Right renal pelvis (tissue), 4 donors: ENCODE data around the gene DHX29. TPM values are rescaled to one million over a fixed set of nuclear protein-coding genes. Genes with fewer than 3 reads are reported as not detected.
"Not testable (repeated sequence)": the region's sequence is repeated elsewhere in the genome, so short reads cannot be mapped to it uniquely, and the experiment has no call there.

Experiments used
- DNase-seq, 4 donors: peaks; one replicate each; pipeline ENCODE4 v3.0.0-alpha.2; 2013; ENCODE audit warnings: low read depth in 4 of 4, low spot score in 3 of 4, missing footprints in 1 of 4
- polyA plus RNA-seq, 4 donors: library from polyadenylated mRNA; unstranded; fragments of 120-200 nt; gene quantifications; one replicate each; pipeline ENCODE4 v1.2.1, GENCODE V29; 2013; ENCODE audit not compliant: insufficient read length in 4 of 4

DHX29 gene
- polyA plus RNA-seq, 4 donors, result 38.9 to 49.1 (median 47.3) TPM

DNA sequence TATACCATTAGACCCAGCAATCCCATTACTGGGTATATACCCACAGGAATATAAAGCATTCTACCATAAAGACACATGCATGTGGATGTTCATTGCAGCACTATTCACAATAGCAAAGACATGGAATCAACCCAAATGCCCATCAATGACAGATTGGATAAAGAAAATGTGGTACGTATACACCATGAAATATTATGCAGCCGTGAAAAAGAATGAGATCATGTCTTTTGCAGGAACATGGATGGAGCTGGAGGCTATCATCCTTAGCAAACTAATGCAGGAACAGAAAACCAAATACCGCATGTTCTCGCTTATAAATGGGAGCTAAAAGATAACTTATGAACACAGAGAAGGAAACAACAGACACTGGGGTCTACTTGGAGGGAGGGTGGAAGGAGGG, 10.7 kb upstream of the DHX29 start:
- not testable (repeated sequence) for DNase-seq

DNA sequence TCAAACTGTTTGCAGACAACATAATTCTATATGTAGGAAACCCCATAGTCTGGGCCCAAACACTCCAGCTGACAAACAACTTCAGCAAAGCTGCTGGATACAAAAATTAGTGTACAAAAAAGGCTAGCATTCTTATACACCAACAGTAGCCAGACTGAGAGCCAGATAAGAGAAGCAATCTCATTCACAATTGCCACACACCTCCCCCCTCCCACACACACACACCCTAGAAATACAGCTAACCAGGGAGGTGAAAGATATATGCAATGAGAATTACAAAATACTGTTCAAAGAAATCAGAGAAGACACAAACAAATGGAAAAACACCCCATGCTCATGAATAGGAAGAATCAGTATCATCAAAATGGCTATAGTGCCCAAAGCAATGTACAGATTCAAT, 9.3 kb upstream of the DHX29 start:
- no peak for DNase-seq

DNA sequence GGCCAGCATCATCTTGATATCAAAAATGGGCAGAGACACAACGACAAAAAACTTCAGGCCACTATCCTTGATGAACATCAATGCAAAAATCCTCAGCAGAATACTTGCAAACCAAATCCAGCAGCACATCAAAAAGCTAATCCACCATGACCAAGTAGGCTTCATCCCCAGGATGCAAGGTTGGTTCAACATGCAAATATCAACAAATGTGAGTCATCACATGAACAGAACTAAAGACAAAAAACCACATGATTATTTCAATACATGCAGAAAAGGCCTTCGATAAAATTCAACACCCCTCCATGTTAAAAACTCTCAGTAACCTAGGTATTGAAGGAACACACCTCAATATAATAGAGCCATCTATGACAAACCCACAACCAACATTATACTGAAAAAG, 8.8 kb upstream of the DHX29 start:
- DNase-seq, result no peak

DNA sequence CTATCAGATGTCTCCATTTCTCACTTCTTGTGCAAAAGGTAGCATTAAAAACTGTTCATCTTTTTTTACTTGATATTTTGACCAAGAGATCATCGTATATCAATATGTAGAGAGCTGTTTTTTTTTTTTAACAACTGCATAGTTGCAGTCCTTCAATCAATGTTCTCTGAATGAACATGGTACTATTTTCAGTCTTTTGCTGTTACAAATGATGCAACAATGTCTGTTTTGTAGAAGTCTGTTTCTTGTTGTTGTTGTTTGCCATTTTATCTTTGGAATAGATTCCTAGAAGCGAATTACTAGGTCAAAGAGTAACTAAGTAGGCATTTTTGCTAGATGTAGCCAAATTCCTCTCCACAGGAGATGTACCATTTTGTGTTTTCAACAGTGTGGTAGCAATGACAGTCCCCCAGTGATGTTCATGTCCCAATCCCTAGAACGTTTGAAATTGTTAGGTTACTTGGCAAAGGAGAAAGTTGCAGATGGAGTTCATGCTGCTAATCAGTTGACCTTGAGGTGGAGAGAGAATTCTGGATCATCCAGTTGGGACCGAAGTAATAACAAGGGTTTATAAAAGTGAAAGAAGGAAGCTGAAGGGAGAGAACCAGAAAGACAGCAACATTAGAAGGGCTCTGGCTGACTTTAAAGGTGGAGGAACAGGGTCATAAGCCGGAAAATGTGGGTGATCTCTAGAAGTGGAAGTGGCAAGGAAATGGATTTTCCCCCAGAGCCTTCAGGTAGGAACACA, 6.5 kb upstream of the DHX29 start:
- DNase-seq, result no peak

DNA sequence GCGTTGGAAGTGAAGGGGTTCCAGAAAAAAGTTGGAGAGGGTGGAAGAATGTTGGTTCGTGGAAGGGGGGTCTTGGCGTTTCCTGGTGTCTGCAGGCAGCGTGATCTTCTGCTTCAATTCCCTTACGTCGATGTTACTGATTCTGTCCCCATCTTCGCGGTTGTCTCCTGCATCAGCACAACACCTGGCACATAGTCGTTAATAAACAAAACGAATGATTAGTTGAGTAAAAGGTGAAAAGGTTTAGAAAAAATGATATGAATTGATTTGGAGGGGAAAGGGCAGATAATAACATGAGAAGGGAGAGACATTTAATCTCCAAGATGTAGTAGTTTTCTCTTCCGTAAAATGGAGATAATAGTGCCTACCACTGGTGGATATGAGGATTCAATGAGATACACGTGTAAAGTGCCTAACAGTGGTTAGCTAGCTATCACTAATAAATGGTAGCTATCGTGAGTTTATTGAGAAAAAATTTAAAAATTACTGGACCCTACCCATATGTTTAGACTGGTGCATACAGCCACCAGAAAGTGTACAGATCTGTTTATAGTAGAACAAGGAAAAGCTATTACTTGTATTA, 851 bp upstream of the DHX29 start:
- no peak for DNase-seq

DNA sequence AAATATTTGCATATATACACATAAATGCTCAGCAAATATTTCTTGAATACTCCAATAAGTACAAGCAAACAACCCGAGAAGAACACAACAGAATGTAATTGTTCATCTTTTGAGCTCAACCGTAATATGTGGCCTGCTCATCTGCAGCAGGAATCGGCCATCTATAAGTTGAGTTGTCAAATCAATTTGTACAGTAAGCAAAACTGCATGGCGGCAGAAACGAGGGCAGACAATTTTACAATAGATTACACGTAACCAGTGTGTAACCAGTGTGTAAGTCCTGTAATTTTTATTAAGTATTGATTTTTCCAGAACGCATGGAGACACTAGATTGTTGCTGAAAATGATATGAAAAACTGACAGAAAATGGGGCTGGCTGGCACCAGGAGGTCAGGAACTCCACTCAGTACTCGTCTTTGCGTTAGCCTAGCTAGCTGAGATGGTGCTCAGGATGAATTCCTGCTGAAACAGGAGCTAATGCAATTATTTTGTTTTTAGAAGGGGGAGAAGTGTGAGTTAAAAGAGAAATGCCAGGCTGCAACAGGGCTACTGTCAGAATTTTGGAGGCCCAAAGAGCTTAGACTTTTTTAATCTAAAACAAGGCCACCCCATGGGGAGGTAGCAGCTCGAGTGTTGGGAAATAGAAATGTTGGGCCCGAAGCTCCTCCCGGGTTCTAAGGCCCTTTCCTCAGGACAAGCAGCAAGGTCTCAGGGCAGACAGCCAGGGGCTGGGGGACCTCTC, 682 bp downstream of the DHX29 start:
- DNase-seq, result peak in 1 of 4 donors; percentile 21

DNA sequence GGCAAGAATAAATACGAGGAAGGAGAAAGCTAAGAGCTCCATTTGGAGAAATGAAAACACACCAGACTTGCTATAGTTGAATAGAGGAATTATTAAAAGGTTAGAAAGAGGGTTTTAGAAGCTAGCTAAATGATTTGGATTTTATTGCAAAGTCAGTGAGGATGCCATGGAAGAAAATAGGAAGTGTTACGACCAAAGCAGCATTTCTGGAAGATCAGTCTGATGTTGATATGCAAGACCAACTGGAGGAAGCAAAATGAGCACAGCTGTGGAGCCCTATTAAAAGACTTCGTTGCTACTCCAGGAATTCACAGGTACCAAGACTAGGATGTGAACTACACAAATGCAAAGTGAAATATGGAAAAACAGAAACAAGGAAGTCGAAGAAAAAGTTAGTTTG, 2.1 kb downstream of the DHX29 start:
- no peak for DNase-seq

DNA sequence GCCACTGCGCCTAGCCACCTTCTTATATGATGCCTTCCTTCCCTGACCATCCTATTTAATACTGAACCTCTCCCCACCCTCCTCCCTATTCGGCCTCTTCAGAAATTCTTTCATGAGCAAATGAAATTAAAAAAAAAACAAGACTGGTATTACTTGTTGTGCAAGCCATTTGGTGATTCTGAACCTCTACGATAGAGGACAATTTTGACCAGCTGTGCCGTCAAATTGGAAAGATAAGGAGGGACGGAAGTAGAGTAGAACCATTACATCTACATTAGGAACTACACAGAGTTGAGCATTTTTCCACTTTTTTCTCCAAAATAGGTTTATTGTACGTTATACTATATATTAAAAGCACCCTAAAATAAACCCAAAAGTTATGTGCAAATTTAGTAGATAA, 2.9 kb downstream of the DHX29 start:
- no peak for DNase-seq

DNA sequence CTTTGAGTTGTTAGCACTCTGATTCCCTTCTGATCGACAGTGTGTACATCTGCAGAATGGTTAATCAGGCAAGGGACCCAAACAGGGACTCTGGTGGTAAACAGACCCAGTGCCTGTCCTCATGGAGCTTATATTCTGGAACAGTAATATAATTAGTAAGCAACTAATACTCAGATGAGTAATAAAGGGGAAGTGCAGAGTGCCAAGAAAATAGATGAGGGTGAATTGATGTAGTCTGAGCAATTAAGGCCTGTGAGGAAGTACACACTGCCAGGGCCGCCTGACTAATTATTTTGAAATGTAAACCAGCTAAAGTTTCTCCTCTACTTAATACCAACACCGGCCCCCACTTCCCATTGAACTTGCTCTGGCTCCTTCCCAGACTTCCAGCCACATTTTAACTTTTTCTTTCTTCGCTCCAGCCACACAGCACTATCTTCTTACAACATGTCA, 4.2 kb downstream of the DHX29 start:
- DNase-seq, result no peak

DNA sequence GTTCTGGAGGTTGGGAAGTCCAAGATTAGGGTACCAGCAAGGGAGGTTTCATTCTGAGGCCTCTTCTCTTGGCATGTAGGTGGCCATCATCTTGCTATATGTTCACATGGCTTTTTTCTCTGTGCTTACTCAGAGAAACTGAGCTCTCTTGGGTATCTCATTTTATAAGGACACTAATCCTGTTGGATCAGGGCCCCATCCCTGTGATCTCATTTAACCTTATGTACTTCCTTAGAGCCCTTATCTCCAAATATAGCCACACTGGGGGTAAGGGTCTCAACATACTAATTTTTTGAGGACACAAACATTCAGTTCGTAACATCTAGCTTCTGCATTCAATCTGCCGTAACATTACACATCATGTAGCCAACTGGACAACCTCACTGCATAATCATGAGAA, 6.6 kb downstream of the DHX29 start:
- DNase-seq, result no peak

DNA sequence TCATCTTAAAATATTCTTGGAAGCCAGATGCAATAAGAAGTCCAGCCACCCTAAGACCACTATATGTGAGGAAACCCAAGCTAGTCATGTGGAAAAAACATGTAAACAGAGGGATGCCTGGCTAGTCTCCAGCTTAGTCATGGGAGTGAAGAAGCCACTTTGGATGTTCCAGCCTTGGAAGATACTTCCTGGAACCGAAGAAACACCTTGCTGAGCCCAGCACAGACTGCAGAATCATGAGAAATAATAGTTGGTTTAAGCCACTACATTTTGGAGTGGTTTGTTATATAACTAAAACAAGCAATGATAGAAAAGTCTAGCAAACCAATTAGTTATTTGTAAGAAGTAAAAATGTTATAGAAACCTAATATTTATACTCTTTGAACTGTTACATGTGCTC, 12.6 kb downstream of the DHX29 start:
- DNase-seq, result no peak

DNA sequence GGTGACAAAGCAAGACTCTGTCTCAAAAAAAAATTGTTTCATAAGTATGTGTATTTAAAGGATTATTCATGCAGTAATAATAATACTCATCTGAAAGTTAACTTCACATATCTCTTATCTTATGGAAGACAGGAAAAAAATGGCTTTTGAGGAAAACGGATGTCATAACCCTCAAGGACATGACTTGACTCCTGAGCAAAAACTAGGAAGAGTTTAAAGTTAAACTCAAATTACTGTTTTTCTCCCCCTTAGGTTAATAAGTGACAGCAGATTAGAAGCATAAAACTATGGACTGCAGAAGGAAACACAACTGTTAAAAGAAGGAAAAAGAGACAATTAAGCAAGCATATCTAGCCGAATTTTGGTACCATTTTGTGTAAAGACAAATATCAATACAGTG, 16.5 kb downstream of the DHX29 start:
- no peak for DNase-seq

DNA sequence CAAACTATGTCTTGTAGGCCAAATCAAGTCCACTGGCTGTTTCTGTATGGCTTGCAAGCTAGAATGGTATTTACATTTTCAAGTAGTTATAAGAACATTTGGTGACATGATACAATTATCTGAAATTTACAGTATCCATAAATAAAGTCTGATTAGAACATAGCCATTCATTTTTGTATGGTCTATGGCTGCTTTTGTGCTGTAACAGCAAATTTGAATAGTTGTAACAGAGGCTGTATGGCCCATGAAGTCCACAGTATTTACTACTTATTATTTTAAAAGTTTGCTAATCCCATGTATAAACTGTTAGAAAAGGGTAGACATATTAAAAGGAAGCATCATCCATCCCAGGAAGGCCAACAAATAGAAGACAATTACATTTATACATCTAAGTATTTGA, 17.7 kb downstream of the DHX29 start:
- DNase-seq, result no peak

DNA sequence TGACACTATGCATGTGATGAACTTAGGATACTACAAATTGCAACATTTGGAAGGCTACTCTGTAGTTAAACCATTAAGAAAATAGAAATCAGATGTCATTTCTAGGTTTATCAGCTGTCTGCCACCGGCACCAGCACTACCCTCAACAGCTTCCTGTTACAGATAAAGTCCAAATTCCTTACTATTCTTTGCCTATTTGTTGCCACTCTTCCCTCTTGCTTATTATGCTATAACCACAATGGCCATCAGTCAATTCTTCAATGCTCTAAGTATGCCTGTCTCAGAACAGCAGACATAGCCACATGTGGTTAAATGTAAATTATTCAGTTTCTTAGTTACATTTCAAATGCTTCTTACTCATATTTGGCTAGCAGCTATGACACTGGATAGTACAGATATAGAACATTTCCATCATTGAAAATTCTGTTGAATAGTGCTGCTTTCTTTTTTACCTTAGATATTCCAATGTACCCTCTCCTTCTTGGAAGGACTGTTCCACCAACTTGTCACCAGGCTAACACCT, 21.0 kb downstream of the DHX29 start:
- DNase-seq, result no peak

DNA sequence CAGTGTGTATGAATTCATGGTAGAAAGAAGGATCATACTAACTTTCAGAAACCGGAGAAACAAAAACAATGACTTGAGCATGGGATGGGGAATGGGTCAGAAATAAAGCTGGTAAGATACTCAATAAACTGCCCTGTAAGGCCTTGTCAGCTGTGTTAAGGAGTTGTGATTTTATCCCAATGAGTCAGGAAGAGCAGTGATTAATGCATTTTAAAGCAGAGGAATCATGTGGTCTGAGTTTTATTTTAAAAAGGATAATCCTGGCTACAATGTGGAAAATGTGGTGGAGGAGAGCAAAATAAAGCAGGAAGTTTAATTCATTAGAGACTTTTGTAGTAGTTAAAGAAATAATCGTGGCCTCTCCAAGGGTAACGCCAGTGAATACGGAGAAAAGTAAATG, 28.7 kb downstream of the DHX29 start:
- DNase-seq, result no peak

DNA sequence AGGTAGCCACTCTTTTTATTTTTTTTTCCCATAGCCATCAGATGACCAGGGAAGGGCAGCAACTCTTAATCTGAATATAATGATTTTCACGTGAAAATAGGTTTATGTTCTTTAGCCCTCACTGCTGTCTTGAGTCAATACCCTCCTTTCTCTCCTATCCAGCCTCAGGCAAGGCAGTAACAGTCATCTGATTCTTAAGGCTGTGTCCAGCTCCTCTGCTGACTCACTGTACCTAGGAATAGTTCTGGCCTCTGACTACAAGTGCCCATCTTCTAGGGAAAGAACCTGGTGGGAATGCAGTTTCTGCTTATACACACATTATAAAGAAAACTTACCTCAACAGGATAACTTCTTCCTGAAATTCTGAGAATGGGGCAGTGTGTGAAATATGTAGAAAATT, 30.7 kb downstream of the DHX29 start:
- no peak for DNase-seq

DNA sequence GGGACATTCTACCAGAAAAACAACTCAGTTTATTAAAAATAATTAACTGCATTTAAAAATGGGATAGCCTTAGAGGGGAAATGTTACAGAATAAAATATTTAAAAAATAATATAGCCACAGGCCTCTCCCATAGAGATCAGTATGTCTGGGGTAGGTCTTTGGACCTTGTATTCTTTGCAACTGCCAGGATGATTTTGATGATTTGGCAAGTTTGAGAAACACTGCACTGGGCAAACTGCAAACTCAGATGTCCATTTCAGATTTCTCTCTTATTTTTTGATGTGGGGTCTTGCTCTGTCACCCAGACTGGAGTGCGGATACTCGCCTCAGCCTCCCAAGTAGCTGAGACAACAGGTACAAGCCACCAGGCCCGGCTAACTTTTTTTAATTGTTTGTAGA, 49.2 kb downstream of the DHX29 start:
- DNase-seq, result no peak

DNA sequence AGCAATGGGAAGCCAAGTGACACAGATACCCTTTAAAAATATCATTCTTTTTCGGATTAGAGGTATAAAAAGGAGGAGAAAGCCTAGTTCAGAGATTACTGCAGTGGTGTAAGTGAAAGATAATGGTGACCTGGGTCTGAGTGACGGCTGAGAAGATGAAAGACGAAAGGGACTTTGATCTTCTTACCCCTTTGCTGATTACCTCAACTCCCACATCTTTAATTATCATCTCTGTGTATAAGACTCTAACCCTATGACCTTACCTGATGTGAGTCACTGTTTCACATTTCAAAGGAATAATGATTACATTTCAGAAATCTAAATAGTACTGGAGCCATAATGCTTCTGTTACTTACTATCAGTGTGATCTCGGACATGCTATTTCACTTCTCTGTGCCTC, 52.7 kb downstream of the DHX29 start:
- no peak for DNase-seq

DNA sequence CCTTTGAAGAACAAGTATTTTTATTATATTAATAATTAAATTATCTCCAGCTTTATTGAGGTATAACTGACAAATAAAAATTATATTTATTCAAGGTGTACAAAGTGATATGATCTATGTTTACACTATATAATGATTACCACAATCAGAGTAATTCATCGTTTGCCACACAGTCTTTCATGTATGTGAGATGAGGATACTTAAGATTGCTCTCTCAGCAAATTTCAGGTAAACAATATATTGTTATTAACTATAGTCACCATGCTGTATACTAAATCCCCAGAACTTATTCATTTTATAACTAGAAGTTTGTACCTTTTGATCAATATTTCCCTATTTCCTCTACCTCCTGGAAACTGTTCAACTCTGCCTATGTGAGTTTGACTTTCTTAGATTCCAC, 57.4 kb downstream of the DHX29 start:
- DNase-seq, result no peak

DNA sequence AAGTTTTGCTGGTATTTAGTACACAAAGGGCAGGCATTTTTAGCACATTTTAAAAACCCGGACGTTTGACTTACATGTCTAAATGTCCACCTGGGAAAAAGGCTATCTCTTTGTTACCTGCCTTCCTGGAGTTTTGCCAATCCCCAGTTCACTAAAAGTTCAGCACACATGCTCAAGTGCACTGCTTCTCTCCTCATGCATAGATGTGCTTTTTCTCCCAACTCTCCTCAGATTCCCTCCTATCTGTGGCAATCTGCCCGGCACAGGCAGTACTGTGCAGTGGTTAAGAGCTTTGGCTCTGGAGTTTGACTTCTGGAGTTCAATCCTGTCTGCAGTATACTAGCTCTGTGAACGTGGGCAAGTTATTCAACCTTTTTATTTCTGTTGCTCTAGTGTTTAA, 65.7 kb downstream of the DHX29 start:
- no peak for DNase-seq

DNA sequence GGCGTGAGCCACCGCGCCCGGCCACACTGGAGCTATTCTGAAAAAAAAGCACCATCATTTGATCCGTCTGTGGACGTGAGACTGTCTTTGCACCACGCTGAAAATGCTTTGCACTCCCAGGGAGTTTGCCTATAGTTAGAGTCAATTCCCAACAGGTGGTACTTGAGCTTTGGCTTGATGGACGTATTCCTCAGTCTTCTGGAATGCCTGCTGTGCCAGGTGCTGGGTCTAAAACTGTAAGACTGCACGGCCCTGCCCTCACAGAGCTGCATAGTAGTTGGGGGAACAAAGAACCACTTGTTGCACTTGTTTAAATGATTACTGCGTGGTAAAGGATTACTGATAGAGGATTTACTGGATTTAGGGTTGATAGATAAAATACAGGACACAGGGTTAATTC, 70.7 kb downstream of the DHX29 start:
- DNase-seq, result no peak
